HepG2 (cell line): ENCODE data around the gene CC2D1B. TPM values are rescaled to one million over a fixed set of nuclear protein-coding genes. Genes with fewer than 3 reads are reported as not detected.

Experiments
- AGO1 ChIP-seq: fragments of 200-400 bp; formaldehyde crosslinking; IDR thresholded peaks from 2 replicates; pipeline ENCODE4 v1.6.1; 2017; ENCODE audit warnings: mild to moderate bottlenecking, low read depth, low read length, moderate library complexity; ENCODE audit not compliant: poor library complexity, severe bottlenecking
- ARNT ChIP-seq: fragments of 450-650 bp; IDR thresholded peaks from 2 replicates; pipeline ENCODE4 v1.6.1; 2017
- BCL6 ChIP-seq: IDR thresholded peaks from 2 replicates; pipeline ENCODE4 v1.6.1; 2016; ENCODE audit warnings: missing genetic modification reagents, missing compliant biosample characterization
- BORCS8-MEF2B ChIP-seq: sonication (generic); formaldehyde crosslinking; IDR thresholded peaks from 2 replicates; pipeline ENCODE4 v1.8.0; 2022; ENCODE audit warnings: mild to moderate bottlenecking, missing genetic modification reagents
- BRD4 ChIP-seq: sonication (generic); formaldehyde crosslinking; IDR thresholded peaks from 2 replicates; pipeline ENCODE4 v1.4.0; 2020; ENCODE audit warnings: missing genetic modification reagents
- CENPX ChIP-seq: sonication (generic); formaldehyde crosslinking; IDR thresholded peaks from 2 replicates; pipeline ENCODE4 v1.9.0; 2021; ENCODE audit warnings: mild to moderate bottlenecking, missing genetic modification reagents, moderate library complexity
- FOXP1 ChIP-seq, 2 experiments: fragments of 450-650 bp in 1 of 2; IDR thresholded peaks; 2 replicates each; pipeline ENCODE4 v1.6.1; 2017 to 2018; ENCODE audit warnings: antibody characterized with exemption in 1 of 2
- GFI1 ChIP-seq: sonication (generic); formaldehyde crosslinking; IDR thresholded peaks from 2 replicates; pipeline ENCODE4 v1.5.0; 2020; ENCODE audit warnings: missing genetic modification reagents, mild to moderate bottlenecking, borderline replicate concordance
- NFYC ChIP-seq: IDR thresholded peaks from 2 replicates; pipeline ENCODE4 v1.6.1; 2016; ENCODE audit warnings: missing genetic modification reagents, missing compliant biosample characterization
- RBM22 ChIP-seq: fragments of 200-400 bp; formaldehyde crosslinking; optimal IDR thresholded peaks from 2 replicates; pipeline ENCODE3; 2017; ENCODE audit warnings: mild to moderate bottlenecking, low read length, moderate library complexity
- RCOR2 ChIP-seq: IDR thresholded peaks from 2 replicates; pipeline ENCODE4 v1.6.1; 2016; ENCODE audit warnings: missing biosample characterization, missing genetic modification reagents
- SRSF4 ChIP-seq: fragments of 200-400 bp; formaldehyde crosslinking; IDR thresholded peaks from one replicate; pipeline ENCODE4 v1.6.1; 2018; ENCODE audit warnings: mild to moderate bottlenecking, low read depth, low read length, moderate library complexity; ENCODE audit not compliant: poor library complexity, severe bottlenecking
- YEATS4 ChIP-seq: sonication (generic); formaldehyde crosslinking; IDR thresholded peaks from 2 replicates; pipeline ENCODE4 v1.4.0; 2020; ENCODE audit warnings: missing genetic modification reagents, borderline replicate concordance
- ZBTB20 ChIP-seq: sonication (generic); formaldehyde crosslinking; IDR thresholded peaks from 2 replicates; pipeline ENCODE4 v1.8.1; 2023; ENCODE audit warnings: missing genetic modification reagents, low read depth, mild to moderate bottlenecking, borderline replicate concordance
- ZNF17 ChIP-seq: sonication (generic); formaldehyde crosslinking; IDR thresholded peaks from 2 replicates; pipeline ENCODE4 v1.5.0; 2020; ENCODE audit warnings: mild to moderate bottlenecking, missing genetic modification reagents
- ZNF564 ChIP-seq: sonication (generic); formaldehyde crosslinking; IDR thresholded peaks from 2 replicates; pipeline ENCODE4 v1.8.1; 2023; ENCODE audit warnings: mild to moderate bottlenecking, missing genetic modification reagents
- ZNF616 ChIP-seq: sonication (generic); formaldehyde crosslinking; IDR thresholded peaks from 2 replicates; pipeline ENCODE4 v1.5.0; 2020; ENCODE audit warnings: low read depth, mild to moderate bottlenecking, missing genetic modification reagents
- polyA plus RNA-seq, 8 experiments: library from polyadenylated mRNA; depleted of rRNA in 3 of 8; stranded (reverse) in 7 of 8; unstranded in 1 of 8; fragments of >200 nt; fragmentation: Illumina TruSeq in 4 of 8; extraction: Trizol in 4 of 8; gene quantifications; 2 replicates each; pipeline versions ENCODE4 v1.2.1 to v1.2.3, GENCODE V29; 2011 to 2016; ENCODE audit warnings: low read depth in 4 of 8, missing spikeins in 1 of 8, mixed read lengths in 1 of 8; ENCODE audit not compliant: insufficient read depth in 1 of 8
- total RNA-seq, 5 experiments: library from RNA; depleted of rRNA; stranded (reverse); fragments of >200 nt; fragmentation: Illumina TruSeq; extraction: Trizol; gene quantifications; 2 replicates each; pipeline ENCODE4 v1.2.3, GENCODE V29; 2016; ENCODE audit warnings: low read depth in 1 of 5
- TF ChIP-seq, protein P1 (sequence below): sonication (generic); formaldehyde crosslinking; IDR thresholded peaks from 2 replicates; pipeline ENCODE4 v1.4.0; 2020; ENCODE audit warnings: missing genetic modification reagents, borderline replicate concordance
- TF ChIP-seq, protein P2 (sequence below): fragments of 450-650 bp; IDR thresholded peaks from 2 replicates; pipeline ENCODE4 v1.6.1; 2016
- TF ChIP-seq, protein P3 (sequence below): sonication (generic); formaldehyde crosslinking; IDR thresholded peaks from 2 replicates; pipeline ENCODE4 v1.4.0; 2020; ENCODE audit warnings: missing genetic modification reagents, mild to moderate bottlenecking, borderline replicate concordance
- TF ChIP-seq, protein P4 (sequence below): sonication (generic); formaldehyde crosslinking; IDR thresholded peaks from 2 replicates; pipeline ENCODE4 v1.5.1; 2020; ENCODE audit warnings: mild to moderate bottlenecking, missing genetic modification reagents, moderate library complexity

CC2D1B gene
- total and polyA plus RNA-seq, 2 of the 13 experiments (the other 11 are each of a cell fraction or from before 2014, with no cell fraction given), result 7.2 to 19.2 TPM

DNA sequence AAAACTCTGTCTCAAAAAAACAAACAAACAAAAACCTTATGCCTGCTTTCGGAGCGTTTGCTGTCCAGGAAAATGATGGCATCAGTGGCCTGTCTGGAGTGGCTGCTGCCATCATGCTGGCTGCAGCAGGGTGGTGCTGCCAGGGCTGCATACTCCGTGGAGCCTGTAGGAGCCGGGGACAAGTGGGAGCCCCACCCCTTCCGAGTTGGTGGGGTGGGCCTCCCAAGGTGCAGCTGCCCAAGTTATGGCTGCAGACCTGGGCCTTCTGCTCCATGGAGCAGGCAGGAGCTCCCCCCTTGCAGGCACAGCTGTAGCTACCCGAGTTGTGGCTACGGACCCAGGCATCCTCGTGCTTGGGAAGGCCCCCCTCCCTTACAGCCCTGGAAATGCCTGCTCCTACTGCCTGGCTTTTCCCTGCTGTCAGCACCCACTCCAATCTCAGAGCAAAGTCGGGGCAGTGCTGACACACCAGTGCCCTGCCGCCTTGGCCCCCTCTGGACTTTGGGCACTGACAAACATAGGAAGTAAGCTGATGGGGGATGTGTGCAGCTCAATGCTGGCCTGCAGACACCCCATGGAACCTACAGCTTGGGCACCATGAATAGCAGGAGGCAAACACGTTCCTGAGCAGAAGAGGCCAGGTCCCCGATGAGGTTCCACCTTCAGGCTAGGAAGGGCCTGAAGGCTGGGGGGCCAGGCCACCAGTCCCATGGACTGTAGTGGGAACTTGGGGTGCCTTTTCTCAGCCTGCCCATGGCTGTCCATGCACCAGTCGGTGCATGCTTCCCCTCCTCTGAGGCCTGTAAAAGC, 60.4 kb downstream of the CC2D1B start (continued):
- TF ChIP-seq, protein P1, sequence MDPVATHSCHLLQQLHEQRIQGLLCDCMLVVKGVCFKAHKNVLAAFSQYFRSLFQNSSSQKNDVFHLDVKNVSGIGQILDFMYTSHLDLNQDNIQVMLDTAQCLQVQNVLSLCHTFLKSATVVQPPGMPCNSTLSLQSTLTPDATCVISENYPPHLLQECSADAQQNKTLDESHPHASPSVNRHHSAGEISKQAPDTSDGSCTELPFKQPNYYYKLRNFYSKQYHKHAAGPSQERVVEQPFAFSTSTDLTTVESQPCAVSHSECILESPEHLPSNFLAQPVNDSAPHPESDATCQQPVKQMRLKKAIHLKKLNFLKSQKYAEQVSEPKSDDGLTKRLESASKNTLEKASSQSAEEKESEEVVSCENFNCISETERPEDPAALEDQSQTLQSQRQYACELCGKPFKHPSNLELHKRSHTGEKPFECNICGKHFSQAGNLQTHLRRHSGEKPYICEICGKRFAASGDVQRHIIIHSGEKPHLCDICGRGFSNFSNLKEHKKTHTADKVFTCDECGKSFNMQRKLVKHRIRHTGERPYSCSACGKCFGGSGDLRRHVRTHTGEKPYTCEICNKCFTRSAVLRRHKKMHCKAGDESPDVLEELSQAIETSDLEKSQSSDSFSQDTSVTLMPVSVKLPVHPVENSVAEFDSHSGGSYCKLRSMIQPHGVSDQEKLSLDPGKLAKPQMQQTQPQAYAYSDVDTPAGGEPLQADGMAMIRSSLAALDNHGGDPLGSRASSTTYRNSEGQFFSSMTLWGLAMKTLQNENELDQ (CRISPR knock-in tag), result no peak
- TF ChIP-seq SRSF4 (no peak), AGO1 (no peak), BORCS8-MEF2B (CRISPR knock-in tag) (no peak), ZNF616 (CRISPR knock-in tag) (no peak), ZNF17 (no peak), ARNT (no peak), YEATS4 (CRISPR knock-in tag) (peak; percentile 45; the same call in 1 of the 2 replicates), GFI1 (peak; percentile 84), NFYC (CRISPR knock-in tag) (no peak), CENPX (CRISPR knock-in tag) (no peak), BCL6 (CRISPR knock-in tag) (peak; percentile 86), BRD4 (CRISPR knock-in tag) (peak; percentile 60; the same call in 1 of the 2 replicates), RBM22 (no peak), ZNF564 (CRISPR knock-in tag) (no peak), RCOR2 (CRISPR knock-in tag) (peak; percentile 70; the same call in 1 of the 2 replicates), ZBTB20 (CRISPR knock-in tag) (no peak), FOXP1 (IDR thresholded peaks at IDR 0.05) (no peak), FOXP1 (CRISPR knock-in tag; IDR thresholded peaks at IDR 0.05) (no peak)
- TF ChIP-seq, protein P2, sequence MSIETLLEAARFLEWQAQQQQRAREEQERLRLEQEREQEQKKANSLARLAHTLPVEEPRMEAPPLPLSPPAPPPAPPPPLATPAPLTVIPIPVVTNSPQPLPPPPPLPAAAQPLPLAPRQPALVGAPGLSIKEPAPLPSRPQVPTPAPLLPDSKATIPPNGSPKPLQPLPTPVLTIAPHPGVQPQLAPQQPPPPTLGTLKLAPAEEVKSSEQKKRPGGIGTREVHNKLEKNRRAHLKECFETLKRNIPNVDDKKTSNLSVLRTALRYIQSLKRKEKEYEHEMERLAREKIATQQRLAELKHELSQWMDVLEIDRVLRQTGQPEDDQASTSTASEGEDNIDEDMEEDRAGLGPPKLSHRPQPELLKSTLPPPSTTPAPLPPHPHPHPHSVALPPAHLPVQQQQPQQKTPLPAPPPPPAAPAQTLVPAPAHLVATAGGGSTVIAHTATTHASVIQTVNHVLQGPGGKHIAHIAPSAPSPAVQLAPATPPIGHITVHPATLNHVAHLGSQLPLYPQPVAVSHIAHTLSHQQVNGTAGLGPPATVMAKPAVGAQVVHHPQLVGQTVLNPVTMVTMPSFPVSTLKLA, result no peak
- TF ChIP-seq, protein P3, sequence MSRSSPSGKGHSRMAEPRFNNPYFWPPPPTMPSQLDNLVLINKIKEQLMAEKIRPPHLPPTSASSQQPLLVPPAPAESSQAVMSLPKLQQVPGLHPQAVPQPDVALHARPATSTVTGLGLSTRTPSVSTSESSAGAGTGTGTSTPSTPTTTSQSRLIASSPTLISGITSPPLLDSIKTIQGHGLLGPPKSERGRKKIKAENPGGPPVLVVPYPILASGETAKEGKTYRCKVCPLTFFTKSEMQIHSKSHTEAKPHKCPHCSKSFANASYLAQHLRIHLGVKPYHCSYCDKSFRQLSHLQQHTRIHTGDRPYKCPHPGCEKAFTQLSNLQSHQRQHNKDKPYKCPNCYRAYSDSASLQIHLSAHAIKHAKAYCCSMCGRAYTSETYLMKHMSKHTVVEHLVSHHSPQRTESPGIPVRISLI, result no peak
- TF ChIP-seq, protein P4, sequence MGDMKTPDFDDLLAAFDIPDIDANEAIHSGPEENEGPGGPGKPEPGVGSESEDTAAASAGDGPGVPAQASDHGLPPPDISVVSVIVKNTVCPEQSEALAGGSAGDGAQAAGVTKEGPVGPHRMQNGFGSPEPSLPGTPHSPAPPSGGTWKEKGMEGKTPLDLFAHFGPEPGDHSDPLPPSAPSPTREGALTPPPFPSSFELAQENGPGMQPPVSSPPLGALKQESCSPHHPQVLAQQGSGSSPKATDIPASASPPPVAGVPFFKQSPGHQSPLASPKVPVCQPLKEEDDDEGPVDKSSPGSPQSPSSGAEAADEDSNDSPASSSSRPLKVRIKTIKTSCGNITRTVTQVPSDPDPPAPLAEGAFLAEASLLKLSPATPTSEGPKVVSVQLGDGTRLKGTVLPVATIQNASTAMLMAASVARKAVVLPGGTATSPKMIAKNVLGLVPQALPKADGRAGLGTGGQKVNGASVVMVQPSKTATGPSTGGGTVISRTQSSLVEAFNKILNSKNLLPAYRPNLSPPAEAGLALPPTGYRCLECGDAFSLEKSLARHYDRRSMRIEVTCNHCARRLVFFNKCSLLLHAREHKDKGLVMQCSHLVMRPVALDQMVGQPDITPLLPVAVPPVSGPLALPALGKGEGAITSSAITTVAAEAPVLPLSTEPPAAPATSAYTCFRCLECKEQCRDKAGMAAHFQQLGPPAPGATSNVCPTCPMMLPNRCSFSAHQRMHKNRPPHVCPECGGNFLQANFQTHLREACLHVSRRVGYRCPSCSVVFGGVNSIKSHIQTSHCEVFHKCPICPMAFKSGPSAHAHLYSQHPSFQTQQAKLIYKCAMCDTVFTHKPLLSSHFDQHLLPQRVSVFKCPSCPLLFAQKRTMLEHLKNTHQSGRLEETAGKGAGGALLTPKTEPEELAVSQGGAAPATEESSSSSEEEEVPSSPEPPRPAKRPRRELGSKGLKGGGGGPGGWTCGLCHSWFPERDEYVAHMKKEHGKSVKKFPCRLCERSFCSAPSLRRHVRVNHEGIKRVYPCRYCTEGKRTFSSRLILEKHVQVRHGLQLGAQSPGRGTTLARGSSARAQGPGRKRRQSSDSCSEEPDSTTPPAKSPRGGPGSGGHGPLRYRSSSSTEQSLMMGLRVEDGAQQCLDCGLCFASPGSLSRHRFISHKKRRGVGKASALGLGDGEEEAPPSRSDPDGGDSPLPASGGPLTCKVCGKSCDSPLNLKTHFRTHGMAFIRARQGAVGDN (CRISPR knock-in tag), result peak; percentile 96
